Astrocyte of the cerebellum (primary cell): ENCODE results near the gene MYBPC1.
A peak's percentile ranks its signal among the peaks of the same experiment; 100 is the strongest.

Experiments used
- DNase-seq: peaks from one replicate; pipeline ENCODE4 v3.0.0-alpha.2; 2011; ENCODE audit warnings: low read depth
- H3K4me3 ChIP-seq: 2 replicates; pipeline ENCODE4 v1.5.1; 2011; ENCODE audit warnings: mild to moderate bottlenecking, low read depth, low read length, moderate library complexity
- in situ Hi-C: cut with HindIII; loops from 2 replicates; pipeline ENCODE4 v1.10.0; 2017; ENCODE audit warnings: low sequenced_read_pairs
- TF ChIP-seq, protein P1 (sequence below): IDR thresholded peaks from 2 replicates; pipeline ENCODE4 v1.5.1; 2012; ENCODE audit warnings: low read length, low read depth, moderate library complexity, mild to moderate bottlenecking; ENCODE audit errors: missing control alignments

MYBPC1 gene

DNA sequence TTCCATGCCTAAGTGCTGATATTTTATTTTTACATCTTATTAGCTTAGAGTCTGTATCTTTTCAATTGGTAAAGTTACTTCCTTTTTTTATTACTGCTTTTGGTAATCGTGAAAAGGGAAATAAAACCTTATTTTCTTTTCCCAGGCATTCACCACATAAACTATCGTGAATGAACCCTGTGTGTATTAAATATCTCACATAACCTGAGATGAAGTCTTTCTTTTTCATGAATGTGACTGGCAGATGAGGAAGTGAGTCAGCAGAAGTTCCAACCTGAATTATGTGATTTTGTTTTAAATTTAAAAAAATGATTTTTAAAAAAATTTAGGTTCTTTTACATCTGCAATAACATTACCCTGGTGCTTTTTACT is 26.0 kb downstream of the MYBPC1 start:
- H3K4me3 ChIP-seq = no peak overlapping the region
- DNase-seq = no peak
- TF ChIP-seq, protein P1, sequence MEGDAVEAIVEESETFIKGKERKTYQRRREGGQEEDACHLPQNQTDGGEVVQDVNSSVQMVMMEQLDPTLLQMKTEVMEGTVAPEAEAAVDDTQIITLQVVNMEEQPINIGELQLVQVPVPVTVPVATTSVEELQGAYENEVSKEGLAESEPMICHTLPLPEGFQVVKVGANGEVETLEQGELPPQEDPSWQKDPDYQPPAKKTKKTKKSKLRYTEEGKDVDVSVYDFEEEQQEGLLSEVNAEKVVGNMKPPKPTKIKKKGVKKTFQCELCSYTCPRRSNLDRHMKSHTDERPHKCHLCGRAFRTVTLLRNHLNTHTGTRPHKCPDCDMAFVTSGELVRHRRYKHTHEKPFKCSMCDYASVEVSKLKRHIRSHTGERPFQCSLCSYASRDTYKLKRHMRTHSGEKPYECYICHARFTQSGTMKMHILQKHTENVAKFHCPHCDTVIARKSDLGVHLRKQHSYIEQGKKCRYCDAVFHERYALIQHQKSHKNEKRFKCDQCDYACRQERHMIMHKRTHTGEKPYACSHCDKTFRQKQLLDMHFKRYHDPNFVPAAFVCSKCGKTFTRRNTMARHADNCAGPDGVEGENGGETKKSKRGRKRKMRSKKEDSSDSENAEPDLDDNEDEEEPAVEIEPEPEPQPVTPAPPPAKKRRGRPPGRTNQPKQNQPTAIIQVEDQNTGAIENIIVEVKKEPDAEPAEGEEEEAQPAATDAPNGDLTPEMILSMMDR = no peak
- in situ Hi-C loops = no loop called here

DNA sequence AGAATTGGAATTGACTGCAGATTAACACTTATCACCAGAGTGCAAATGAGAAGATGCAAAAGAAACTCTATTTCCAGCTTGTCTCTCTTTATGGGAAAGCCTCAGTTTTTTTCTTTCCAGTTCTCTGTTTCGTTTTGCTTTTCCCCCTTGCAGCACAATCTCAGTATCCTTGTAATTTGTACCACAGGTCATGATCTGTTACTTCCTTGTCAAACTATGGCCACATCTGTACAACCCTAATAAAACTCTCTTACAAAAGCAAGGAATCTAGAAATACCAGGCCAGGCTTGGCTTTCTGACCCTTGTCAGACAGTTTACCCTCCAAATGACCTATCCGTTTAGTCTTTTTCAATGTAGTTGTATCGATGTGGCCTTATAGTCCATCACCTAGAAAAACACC is 33.9 kb downstream of the MYBPC1 start:
- TF ChIP-seq, protein P1 = no peak
- DNase-seq = no peak
- H3K4me3 ChIP-seq = no peak overlapping the region
- in situ Hi-C loops = no loop called here

DNA sequence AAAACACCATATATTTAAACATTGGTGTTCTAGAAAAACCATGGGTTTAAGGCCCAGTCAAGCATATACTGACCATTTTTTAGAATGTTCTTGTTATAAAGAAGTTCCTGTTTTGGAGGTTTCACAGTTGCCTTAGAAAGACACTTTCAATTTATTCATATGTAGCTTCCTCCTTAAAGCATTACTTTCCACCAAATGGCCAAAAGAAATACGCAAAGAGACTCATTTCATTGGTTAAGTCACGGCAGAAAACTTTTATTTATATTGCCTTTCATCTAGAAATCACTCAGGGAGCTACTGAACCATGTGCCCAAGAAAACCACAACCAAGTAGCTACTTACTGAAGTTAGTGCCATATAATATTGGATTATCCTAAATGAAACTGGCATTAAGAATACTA is 40.0 kb downstream of the MYBPC1 start:
- TF ChIP-seq, protein P1 = no peak
- H3K4me3 ChIP-seq = no peak overlapping the region
- in situ Hi-C loops = no loop called here
- DNase-seq = no peak

DNA sequence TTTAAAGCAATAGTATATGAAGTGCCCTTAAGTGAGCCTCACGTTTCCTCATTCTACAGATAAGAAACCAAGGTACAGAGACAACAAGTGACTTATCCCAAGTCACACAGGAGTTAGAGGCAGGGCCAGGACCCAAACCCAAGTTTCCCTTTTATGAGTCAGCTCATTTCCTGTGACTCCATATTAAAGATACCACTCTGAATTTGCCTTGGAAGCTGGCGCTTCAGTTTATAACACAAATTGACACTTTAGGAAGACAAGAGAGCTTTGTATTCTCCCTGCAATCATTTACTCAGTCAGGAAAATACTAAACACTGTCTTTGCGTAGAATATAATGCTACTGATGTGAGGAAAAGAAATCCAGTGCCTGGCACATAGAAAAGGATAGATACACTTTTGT is 43.2 kb downstream of the MYBPC1 start:
- in situ Hi-C loops = no loop called here
- DNase-seq = no peak
- no peak overlapping the region for H3K4me3 ChIP-seq
- TF ChIP-seq, protein P1 = no peak

DNA sequence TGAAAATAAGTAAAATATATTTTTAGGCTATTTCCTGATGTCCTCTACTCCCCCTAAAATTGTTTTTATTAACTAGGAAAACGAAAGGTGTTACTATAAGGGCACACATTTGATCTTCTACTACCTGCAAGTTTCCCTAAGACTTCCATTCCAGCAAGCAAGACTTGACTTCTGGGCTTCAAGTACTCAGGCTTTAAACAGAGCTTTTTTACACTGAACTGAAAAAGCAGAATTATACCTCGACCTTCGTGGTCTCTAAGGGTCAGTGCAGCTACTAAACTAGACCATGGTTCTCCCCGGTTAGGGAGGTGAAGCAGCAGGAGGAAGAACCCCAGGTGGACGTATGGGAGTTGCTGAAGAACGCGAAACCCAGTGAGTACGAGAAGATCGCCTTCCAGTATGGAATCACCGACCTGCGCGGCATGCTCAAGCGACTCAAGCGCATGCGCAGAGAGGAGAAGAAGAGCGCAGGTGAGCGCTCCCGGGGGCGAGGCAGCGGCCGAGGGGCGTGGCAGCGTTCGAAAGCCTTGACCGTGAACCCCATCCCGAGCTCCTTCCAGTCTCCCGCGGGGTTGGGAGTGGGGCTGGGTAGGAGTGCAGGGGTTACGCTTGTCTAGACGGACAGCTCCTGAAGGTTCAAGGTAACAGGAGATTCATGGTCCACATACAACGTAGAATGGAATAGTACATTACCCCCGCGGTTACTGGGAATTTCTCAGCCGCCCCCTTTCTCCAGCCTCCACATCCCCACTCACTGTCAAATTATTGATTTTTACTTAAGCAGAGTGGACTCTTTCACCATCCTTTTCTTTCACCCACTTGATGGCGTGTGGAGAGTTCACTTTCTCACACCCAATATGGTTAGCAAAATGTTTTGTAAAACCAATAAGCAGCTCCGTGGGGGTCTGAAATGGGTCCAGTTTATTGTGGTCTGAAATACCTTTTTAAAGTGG is 47.6 kb downstream of the MYBPC1 start:
- H3K4me3 ChIP-seq = peak overlapping the region; percentile 16
- in situ Hi-C loops = no loop called here
- TF ChIP-seq, protein P1 = no peak
- DNase-seq = no peak

DNA sequence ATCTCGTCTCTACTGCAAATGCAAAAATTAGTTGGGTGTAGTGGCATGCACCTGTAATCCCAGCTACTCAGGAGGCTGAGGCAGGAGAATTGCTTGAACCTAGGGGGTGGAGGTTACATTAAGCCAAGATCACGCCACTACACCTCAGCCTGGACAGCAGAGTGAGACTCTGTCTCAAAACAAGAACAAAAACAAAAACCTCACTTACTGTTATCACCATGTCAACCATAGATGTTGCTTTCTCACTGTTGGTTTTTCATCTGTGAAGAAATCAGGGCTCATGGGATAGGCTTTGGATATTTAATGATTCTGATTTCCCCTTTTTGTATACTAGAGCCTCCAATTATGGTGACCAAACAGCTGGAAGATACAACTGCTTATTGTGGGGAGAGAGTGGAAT is 52.9 kb downstream of the MYBPC1 start:
- TF ChIP-seq, protein P1 = no peak
- in situ Hi-C loops = no loop called here
- no peak for DNase-seq
- no peak overlapping the region for H3K4me3 ChIP-seq
